IMR-90 (cell line): ENCODE data around the gene RYR3. TPM values are rescaled to one million over a fixed set of nuclear protein-coding genes. Genes with fewer than 3 reads are reported as not detected.

Source experiments
- ATAC-seq: fragments of 200-7000 bp; cut with Tn5 transposase; 2 replicates; pipeline ENCODE4 v1.9.1; 2020; ENCODE audit warnings: low read depth, mild to moderate bottlenecking, moderate library complexity
- BruUV-seq: library from RNA; stranded (reverse); fragments of 400-500 nt; replicated peaks from 2 replicates; lab custom pipeline; 2021; lab: Mats Ljungman, UMichigan
- CTCF ChIA-PET: fragments of 300-600 bp; formaldehyde crosslinking; extraction: SDS; loops from one replicate; lab custom pipeline; 2021; ENCODE audit warnings: antibody characterized with exemption; lab: Yijun Ruan, JAX
- POLR2A ChIA-PET: fragments of 300-600 bp; sonication (Branson Sonifier 250); formaldehyde crosslinking; loops from one replicate; lab custom pipeline; 2022; ENCODE audit warnings: antibody characterized with exemption; ENCODE audit not compliant: unreplicated experiment; lab: Charles Lee
- DNase-seq: peaks from one replicate; pipeline ENCODE4 v3.0.0; 2013
- H2AFZ ChIP-seq: replicated peaks from 2 replicates; pipeline ENCODE3; 2013; ENCODE audit warnings: low read length, mild to moderate bottlenecking; ENCODE audit not compliant: poor library complexity
- H2AK5ac ChIP-seq: 2 replicates; pipeline ENCODE4 v1.6.1; 2013; ENCODE audit warnings: low read depth, low read length, inconsistent platforms
- H2AK9ac ChIP-seq: replicated peaks from 2 replicates; pipeline ENCODE3; 2013; ENCODE audit warnings: mild to moderate bottlenecking, low read depth, low read length, moderate library complexity; ENCODE audit not compliant: poor library complexity
- H2BK120ac ChIP-seq: 2 replicates; pipeline ENCODE4 v1.6.1; 2013; ENCODE audit warnings: low read depth, low read length, inconsistent platforms
- H2BK15ac ChIP-seq: 3 replicates; pipeline ENCODE4 v1.6.1; 2013; ENCODE audit warnings: low read depth, low read length, inconsistent platforms
- H2BK20ac ChIP-seq: 2 replicates; pipeline ENCODE4 v1.6.1; 2013; ENCODE audit warnings: low read depth, mild to moderate bottlenecking, inconsistent platforms, low read length, moderate library complexity
- H2BK5ac ChIP-seq: 2 replicates; pipeline ENCODE4 v1.6.1; 2013; ENCODE audit warnings: mild to moderate bottlenecking, low read depth, low read length, inconsistent platforms; ENCODE audit not compliant: poor library complexity, severe bottlenecking
- H3K14ac ChIP-seq: replicated peaks from 2 replicates; pipeline ENCODE4 v1.6.1; 2013; ENCODE audit warnings: low read depth, low read length, inconsistent platforms
- H3K18ac ChIP-seq: 2 replicates; pipeline ENCODE4 v1.6.1; 2013; ENCODE audit warnings: low read depth, low read length, control low read depth
- H3K23ac ChIP-seq: 2 replicates; pipeline ENCODE4 v1.6.1; 2013; ENCODE audit warnings: low read depth, low read length, inconsistent platforms
- H3K27ac ChIP-seq: 2 replicates; pipeline ENCODE4 v1.5.1; 2013; ENCODE audit warnings: mild to moderate bottlenecking, control low read depth, low read length; ENCODE audit not compliant: insufficient read depth
- H3K27me3 ChIP-seq: 2 replicates; pipeline ENCODE4 v1.6.1; 2013; ENCODE audit warnings: low read length; ENCODE audit not compliant: control insufficient read depth, insufficient read depth
- H3K36me3 ChIP-seq: 2 replicates; pipeline ENCODE4 v1.6.1; 2013; ENCODE audit warnings: low read length, mixed read lengths; ENCODE audit not compliant: control insufficient read depth, insufficient read depth
- H3K4ac ChIP-seq: 2 replicates; pipeline ENCODE4 v1.6.1; 2013; ENCODE audit warnings: low read depth, low read length, inconsistent platforms
- H3K4me1 ChIP-seq: 2 replicates; pipeline ENCODE4 v1.6.1; 2013; ENCODE audit warnings: low read length, mixed read lengths; ENCODE audit not compliant: control insufficient read depth, insufficient read depth
- H3K4me2 ChIP-seq: 2 replicates; pipeline ENCODE4 v1.6.1; 2013; ENCODE audit warnings: low read depth, mild to moderate bottlenecking, control low read depth, low read length, moderate library complexity
- H3K4me3 ChIP-seq: 2 replicates; pipeline ENCODE4 v1.5.1; 2013; ENCODE audit warnings: low read depth, mild to moderate bottlenecking, control low read depth, low read length, moderate library complexity; ENCODE audit not compliant: insufficient read depth
- H3K56ac ChIP-seq: 2 replicates; pipeline ENCODE4 v1.6.1; 2013; ENCODE audit warnings: low read length, inconsistent platforms; ENCODE audit not compliant: insufficient read depth; ENCODE audit errors: extremely low read depth
- H3K79me1 ChIP-seq, 2 experiments: 2 replicates each; pipeline ENCODE4 v1.6.1; 2013; ENCODE audit warnings: low read length in 2 of 2, inconsistent platforms in 1 of 2, low read depth in 1 of 2
- H3K9ac ChIP-seq: 2 replicates; pipeline ENCODE4 v1.6.1; 2013; ENCODE audit warnings: low read depth, low read length, control low read depth
- H3K9me1 ChIP-seq: 2 replicates; pipeline ENCODE4 v1.6.1; 2013; ENCODE audit warnings: low read length, inconsistent platforms; ENCODE audit not compliant: insufficient read depth
- H3K9me3 ChIP-seq: 2 replicates; pipeline ENCODE4 v1.6.1; 2013; ENCODE audit warnings: low read length; ENCODE audit not compliant: control insufficient read depth, insufficient read depth
- H4K20me1 ChIP-seq: 2 replicates; pipeline ENCODE4 v1.6.1; 2013; ENCODE audit warnings: low read length, inconsistent platforms; ENCODE audit not compliant: insufficient read depth
- H4K5ac ChIP-seq: 2 replicates; pipeline ENCODE4 v1.6.1; 2013; ENCODE audit warnings: mild to moderate bottlenecking, low read depth, low read length, control low read depth
- H4K8ac ChIP-seq, 2 experiments: 2 replicates each; pipeline ENCODE4 v1.6.1; 2013; ENCODE audit warnings: low read depth in 2 of 2, low read length in 2 of 2, control low read depth in 1 of 2, inconsistent platforms in 1 of 2
- H4K91ac ChIP-seq: 2 replicates; pipeline ENCODE4 v1.6.1; 2013; ENCODE audit warnings: low read depth, low read length, inconsistent platforms; ENCODE audit not compliant: insufficient read depth
- CHD1 ChIP-seq: IDR thresholded peaks from 2 replicates; pipeline ENCODE4 v1.6.1; 2012; ENCODE audit warnings: low read depth, low read length, improper control_type of control experiment
- MAFK ChIP-seq: IDR thresholded peaks from 2 replicates; pipeline ENCODE4 v1.6.1; 2012; ENCODE audit warnings: low read depth, low read length, improper control_type of control experiment
- MAZ ChIP-seq: IDR thresholded peaks from 2 replicates; pipeline ENCODE4 v1.6.1; 2012; ENCODE audit warnings: low read depth, mild to moderate bottlenecking, low read length, improper control_type of control experiment, moderate library complexity, borderline replicate concordance
- MXI1 ChIP-seq: IDR thresholded peaks from 2 replicates; pipeline ENCODE4 v1.6.1; 2012; ENCODE audit warnings: low read depth, mild to moderate bottlenecking, low read length, moderate library complexity, borderline replicate concordance
- NFE2L2 ChIP-seq: fragments of 150-350 bp; IDR thresholded peaks from 2 replicates; pipeline ENCODE4 v1.6.1; 2016; ENCODE audit warnings: low read depth, mild to moderate bottlenecking, low read length
- RCOR1 ChIP-seq: IDR thresholded peaks from 2 replicates; pipeline ENCODE4 v1.6.1; 2012; ENCODE audit warnings: mild to moderate bottlenecking, low read length, improper control_type of control experiment; ENCODE audit not compliant: insufficient replicate concordance
- WGBS, 2 experiments: methylation state at CpG; one replicate each; pipeline versions ENCODE4 v1.1.5 to v1.1.7; 2013; ENCODE audit warnings: missing lambda C conversion rate in 2 of 2; ENCODE audit not compliant: insufficient read length in 1 of 2; ENCODE audit errors: extremely low coverage in 2 of 2; 5-methylcytosine and 5-hydroxymethylcytosine counted together
- dilution Hi-C: fragments of 300-500 bp; cut with HindIII; formaldehyde crosslinking; loops from one replicate; pipeline ENCODE4 v1.14.3; 2018; ENCODE audit warnings: low sequenced_read_pairs; ENCODE audit not compliant: unreplicated experiment
- in situ Hi-C: fragments of 300-500 bp; cut with MboI; formaldehyde crosslinking; loops from 3 replicates; pipeline ENCODE4 v1.14.3; 2019; ENCODE audit warnings: low sequenced_read_pairs, inconsistent platforms, mixed read lengths
- intact Hi-C: fragments of 100-400 bp; cut with micrococcal nuclease; formaldehyde crosslinking; loops from 2 replicates; pipeline ENCODE4 v1.10.0; 2022
- polyA plus RNA-seq, 3 experiments: library from polyadenylated mRNA; depleted of rRNA; stranded (reverse); fragments of >200 nt; gene quantifications; 2 replicates each; pipeline ENCODE4 v1.2.3, GENCODE V29; 2012; ENCODE audit warnings: low replicate concordance in 1 of 3
- total RNA-seq: library from RNA; depleted of rRNA; stranded (reverse); fragments of >200 nt; gene quantifications from 2 replicates; pipeline ENCODE4 v1.2.3, GENCODE V29; 2012

Gene RYR3
- total and polyA plus RNA-seq, 2 of the 4 experiments (the other 2 are of a cell fraction), result 0.18 TPM; not detected in 1

GRCh38 chr15:33506781-33507296 is 196.1 kb downstream of the RYR3 start:
- Histone ChIP-seq H3K27ac (no peak overlapping the region), H2BK15ac (no peak overlapping the region), H3K14ac (no peak overlapping the region), H4K91ac (no peak overlapping the region), H3K4me1 (no peaks in the 10 kb centered on the region), H4K5ac (no peak overlapping the region), H3K79me1 (no peaks in the 10 kb centered on the region), H3K56ac (no peak overlapping the region), H3K36me3 (no peaks in the 10 kb centered on the region), H3K9me3 (no peaks in the 10 kb centered on the region), H2AK5ac (no peak overlapping the region), H3K27me3 (no peaks in the 10 kb centered on the region), H3K4me3 (no peak overlapping the region), H3K18ac (no peak overlapping the region), H2BK5ac (no peak overlapping the region), H2BK120ac (no peak overlapping the region), H2BK20ac (no peak overlapping the region), H3K4ac (no peak overlapping the region), H3K4me2 (no peak overlapping the region), H2AK9ac (no peak overlapping the region), H3K9ac (no peak overlapping the region), H3K9me1 (no peaks in the 10 kb centered on the region), H4K8ac (no peak overlapping the region), H4K20me1 (no peaks in the 10 kb centered on the region), H3K23ac (no peak overlapping the region), H2AFZ (no peak overlapping the region)
- intact Hi-C loops (no loop called here), in situ Hi-C loops (no loop called here), dilution Hi-C loops (no loop called here)
- BruUV-seq, result no TSS peak
- WGBS, 2 experiments, result no CpG with 5 or more reads among the region's 1 CpG
- DNase-seq, result peak; percentile 28
- no peak for TF ChIP-seq CHD1
- no peak for TF ChIP-seq MAZ
- no peak for TF ChIP-seq MXI1
- peak; percentile 31; the same call in 1 of the 2 replicates for TF ChIP-seq NFE2L2
- TF ChIP-seq MAFK, result no peak
- TF ChIP-seq RCOR1, result no peak
- ChIA-PET POLR2A (no interaction called here), CTCF (no interaction called here)
- ATAC-seq, result peak; percentile 51
